Neural progenitor cell (in vitro differentiated cells): Measurements from ENCODE around the gene ENPP7. TPM values are rescaled to one million over a fixed set of nuclear protein-coding genes. Genes with fewer than 3 reads are reported as not detected.

Experiments
- DNase-seq: peaks from one replicate; pipeline ENCODE4 v3.0.0-alpha.2; 2016; ENCODE audit warnings: low spot score
- H2AFZ ChIP-seq: fragments of 200-600 bp; sonication (generic); replicated peaks from 2 replicates; pipeline ENCODE4 v1.6.1; 2016; ENCODE audit warnings: antibody characterized with exemption
- H3F3A ChIP-seq: fragments of 200-600 bp; sonication (generic); 2 replicates; pipeline ENCODE4 v1.6.1; 2016; ENCODE audit warnings: antibody characterized with exemption, low read depth
- H3K27ac ChIP-seq: fragments of 200-600 bp; sonication (generic); 2 replicates; pipeline ENCODE4 v1.5.1; 2016; ENCODE audit warnings: mild to moderate bottlenecking
- H3K27me3 ChIP-seq: fragments of 200-600 bp; sonication (generic); 2 replicates; pipeline ENCODE4 v1.6.1; 2016; ENCODE audit warnings: mild to moderate bottlenecking, moderate library complexity
- H3K36me3 ChIP-seq: fragments of 200-600 bp; sonication (generic); 2 replicates; pipeline ENCODE4 v1.5.1; 2016
- H3K4me1 ChIP-seq: fragments of 200-600 bp; sonication (generic); 2 replicates; pipeline ENCODE4 v1.6.1; 2016; ENCODE audit warnings: mixed run types
- H3K4me2 ChIP-seq: fragments of 200-600 bp; sonication (generic); 2 replicates; pipeline ENCODE4 v1.6.1; 2016
- H3K4me3 ChIP-seq: fragments of 200-600 bp; sonication (generic); 2 replicates; pipeline ENCODE4 v1.5.1; 2016
- H3K79me2 ChIP-seq: fragments of 200-600 bp; sonication (generic); 2 replicates; pipeline ENCODE4 v1.6.1; 2016; ENCODE audit warnings: low read depth
- H3K9ac ChIP-seq: fragments of 200-600 bp; sonication (generic); 2 replicates; pipeline ENCODE4 v1.6.1; 2016
- H3K9me3 ChIP-seq: fragments of 200-600 bp; sonication (generic); 2 replicates; pipeline ENCODE4 v1.5.1; 2016; ENCODE audit warnings: low read depth
- H4K20me1 ChIP-seq: fragments of 200-600 bp; sonication (generic); 2 replicates; pipeline ENCODE4 v1.6.1; 2016; ENCODE audit warnings: low read depth
- H3K27ac Mint-ChIP-seq: 3 replicates; pipeline ENCODE4 v1.8.0; 2021; ENCODE audit warnings: mixed read lengths
- H3K27me3 Mint-ChIP-seq: 2 replicates; pipeline ENCODE4 v1.8.0; 2022; ENCODE audit warnings: low read depth, mild to moderate bottlenecking, inconsistent platforms, moderate library complexity, mixed read lengths; ENCODE audit not compliant: insufficient read depth
- H3K36me3 Mint-ChIP-seq: 3 replicates; pipeline ENCODE4 v1.8.0; 2021; ENCODE audit warnings: mixed read lengths
- H3K4me1 Mint-ChIP-seq: 3 replicates; pipeline ENCODE4 v1.8.0; 2021; ENCODE audit warnings: mixed read lengths
- H3K4me3 Mint-ChIP-seq: 3 replicates; pipeline ENCODE4 v1.8.0; 2021; ENCODE audit warnings: mild to moderate bottlenecking, moderate library complexity, mixed read lengths
- H3K9me3 Mint-ChIP-seq: 3 replicates; pipeline ENCODE4 v1.8.0; 2020; ENCODE audit warnings: mixed read lengths
- CTCF ChIP-seq: fragments of 200-600 bp; sonication (generic); IDR thresholded peaks from 2 replicates; pipeline ENCODE4 v1.5.1; 2017; ENCODE audit warnings: antibody characterized with exemption, mild to moderate bottlenecking
- EZH2 ChIP-seq: fragments of 200-600 bp; sonication (generic); IDR thresholded peaks from 2 replicates; pipeline ENCODE4 v1.6.1; 2017; ENCODE audit warnings: antibody characterized with exemption, mild to moderate bottlenecking, moderate library complexity
- EZH2phosphoT487 ChIP-seq: fragments of 200-600 bp; sonication (generic); IDR thresholded peaks from 2 replicates; pipeline ENCODE4 v1.6.1; 2017; ENCODE audit warnings: antibody characterized with exemption
- total RNA-seq: library from RNA; depleted of rRNA; stranded (reverse); fragments of >200 nt; gene quantifications from 2 replicates; pipeline ENCODE4 v1.2.3, GENCODE V29; 2015; ENCODE audit warnings: low replicate concordance

Gene ENPP7
- total RNA-seq, 1 donor from 2014 or later, result not detected

- Mint-ChIP-seq H3K9me3 (peaks cover 2% of the 10 kb centered on the region), H3K4me3 (no peak overlapping the region), H3K4me1 (peaks cover 7% of the 10 kb centered on the region), H3K27ac (no peak overlapping the region), H3K36me3 (no peaks in the 10 kb centered on the region), H3K27me3 (peaks cover 8% of the 10 kb centered on the region)
- Histone ChIP-seq H3K27me3 (no peaks in the 10 kb centered on the region), H3K9me3 (no peaks in the 10 kb centered on the region), H3K9ac (no peak overlapping the region), H3K27ac (no peak overlapping the region), H4K20me1 (no peaks in the 10 kb centered on the region), H3K4me1 (no peaks in the 10 kb centered on the region), H2AFZ (no peak overlapping the region), H3K79me2 (no peaks in the 10 kb centered on the region), H3K4me2 (no peak overlapping the region), H3K4me3 (no peak overlapping the region), H3K36me3 (no peaks in the 10 kb centered on the region), H3F3A (no peaks in the 10 kb centered on the region)
- TF ChIP-seq EZH2 (no peak), EZH2phosphoT487 (no peak), CTCF (no peak)
- DNase-seq, result no peak
These were observed 14.6 kb upstream of the ENPP7 start for GRCh38 chr17:79715943-79716797.

- H3K9me3 ChIP-seq, result no peaks in the 10 kb centered on the region
- Mint-ChIP-seq H3K4me3 (no peak overlapping the region), H3K27me3 (peaks cover 8% of the 10 kb centered on the region), H3K27ac (no peak overlapping the region), H3K4me1 (peaks cover 23% of the 10 kb centered on the region), H3K9me3 (peaks cover 2% of the 10 kb centered on the region), H3K36me3 (no peaks in the 10 kb centered on the region)
- H3K36me3 ChIP-seq, result no peaks in the 10 kb centered on the region
- DNase-seq, result no peak
- H3K27me3 ChIP-seq, result no peaks in the 10 kb centered on the region
- no peak overlapping the region for H3K4me3 ChIP-seq
- H3K27ac ChIP-seq, result no peak overlapping the region
- no peak overlapping the region for H2AFZ ChIP-seq
- no peaks in the 10 kb centered on the region for H3K4me1 ChIP-seq
- H3K9ac ChIP-seq, result no peak overlapping the region
- H3K79me2 ChIP-seq, result no peaks in the 10 kb centered on the region
- H3K4me2 ChIP-seq, result no peak overlapping the region
- no peaks in the 10 kb centered on the region for H3F3A ChIP-seq
- no peak for TF ChIP-seq CTCF
- TF ChIP-seq EZH2, result no peak
- no peak for TF ChIP-seq EZH2phosphoT487
- no peaks in the 10 kb centered on the region for H4K20me1 ChIP-seq
These were observed 9.9 kb upstream of the ENPP7 start for GRCh38 chr17:79720705-79721292.

GRCh38 chr17:79721993-79722671 is 8.6 kb upstream of the ENPP7 start:
- Histone ChIP-seq H3K4me3 (no peak overlapping the region), H3K4me2 (no peak overlapping the region), H3K36me3 (no peaks in the 10 kb centered on the region), H3K27ac (no peak overlapping the region), H3K9ac (no peak overlapping the region), H4K20me1 (no peaks in the 10 kb centered on the region), H3K4me1 (no peaks in the 10 kb centered on the region), H3K9me3 (no peaks in the 10 kb centered on the region), H3K79me2 (no peaks in the 10 kb centered on the region), H3K27me3 (no peaks in the 10 kb centered on the region), H3F3A (no peaks in the 10 kb centered on the region), H2AFZ (no peak overlapping the region)
- H3K27ac Mint-ChIP-seq, result peak overlapping the region; percentile 33
- peaks cover 23% of the 10 kb centered on the region for H3K4me1 Mint-ChIP-seq
- peak; percentile 67 for DNase-seq
- peak overlapping the region; percentile 46 for H3K4me3 Mint-ChIP-seq
- TF ChIP-seq EZH2, result no peak
- no peak for TF ChIP-seq EZH2phosphoT487
- peak; percentile 57 for TF ChIP-seq CTCF
- peaks cover 2% of the 10 kb centered on the region for H3K9me3 Mint-ChIP-seq
- H3K27me3 Mint-ChIP-seq, result peaks cover 8% of the 10 kb centered on the region
- H3K36me3 Mint-ChIP-seq, result no peaks in the 10 kb centered on the region
